Neural cell (in vitro differentiated cells): Measurements from ENCODE around the gene HELZ. TPM values are rescaled to one million over a fixed set of nuclear protein-coding genes. Genes with fewer than 3 reads are reported as not detected.

Experiments
- H2AFZ ChIP-seq: fragments of 200-600, 300-800 bp; sonication (generic), shearing (Covaris generic); 2 replicates; pipeline ENCODE4 v1.6.0; 2014; ENCODE audit warnings: low read depth, mild to moderate bottlenecking, antibody characterized with exemption, low read length, moderate library complexity
- H3F3A ChIP-seq: fragments of 200-600 bp; shearing (Covaris generic); 2 replicates; pipeline ENCODE4 v1.6.1; 2016; ENCODE audit warnings: mild to moderate bottlenecking, moderate library complexity, mixed read lengths, antibody characterized with exemption, low read length; ENCODE audit not compliant: insufficient read depth, poor library complexity, severe bottlenecking
- H3K27ac ChIP-seq: fragments of 200-600, 300-800 bp; sonication (generic), shearing (Covaris generic); 2 replicates; pipeline ENCODE4 v1.5.1; 2014; ENCODE audit warnings: mild to moderate bottlenecking, low read length, moderate library complexity
- H3K27me3 ChIP-seq: fragments of 300-800, 200-600 bp; sonication (generic), shearing (Covaris generic); 2 replicates; pipeline ENCODE4 v1.6.0; 2014; ENCODE audit warnings: mild to moderate bottlenecking, low read depth, low read length, moderate library complexity; ENCODE audit not compliant: insufficient read depth
- H3K36me3 ChIP-seq: fragments of 300-800, 200-600 bp; sonication (generic), shearing (Covaris generic); 2 replicates; pipeline ENCODE4 v1.5.1; 2014; ENCODE audit warnings: mild to moderate bottlenecking, antibody characterized with exemption, low read length, moderate library complexity; ENCODE audit not compliant: insufficient read depth
- H3K4me2 ChIP-seq: fragments of 300-800, 200-600 bp; sonication (generic), shearing (Covaris generic); 2 replicates; pipeline ENCODE4 v1.6.0; 2014; ENCODE audit warnings: mild to moderate bottlenecking, low read length
- H3K4me3 ChIP-seq: fragments of 300-800, 200-600 bp; sonication (generic), shearing (Covaris generic); 2 replicates; pipeline ENCODE4 v1.5.1; 2014; ENCODE audit warnings: mild to moderate bottlenecking, low read length, moderate library complexity
- H3K79me2 ChIP-seq: fragments of 200-600 bp; shearing (Covaris generic); replicated peaks from 2 replicates; pipeline ENCODE4 v1.6.0; 2014; ENCODE audit warnings: mild to moderate bottlenecking, low read length, moderate library complexity; ENCODE audit not compliant: insufficient read depth
- H3K9ac ChIP-seq: fragments of 300-800, 200-600 bp; sonication (generic), shearing (Covaris generic); 2 replicates; pipeline ENCODE4 v1.6.1; 2016; ENCODE audit warnings: mild to moderate bottlenecking, low read length, mixed read lengths
- H3K9me2 ChIP-seq: fragments of 200-600 bp; shearing (Covaris generic); 2 replicates; pipeline ENCODE4 v1.6.1; 2016; ENCODE audit warnings: mild to moderate bottlenecking, low read length, mixed read lengths; ENCODE audit not compliant: insufficient read depth
- H3K9me3 ChIP-seq: fragments of 200-600, 300-800 bp; sonication (generic), shearing (Covaris generic); 2 replicates; pipeline ENCODE4 v1.6.1; 2016; ENCODE audit warnings: mild to moderate bottlenecking, mixed run types, low read length, moderate library complexity, mixed read lengths
- H4K20me1 ChIP-seq: fragments of 200-600 bp; shearing (Covaris generic); 2 replicates; pipeline ENCODE4 v1.6.1; 2016; ENCODE audit warnings: mild to moderate bottlenecking, mixed run types; ENCODE audit not compliant: insufficient read depth
- CTCF ChIP-seq: fragments of 450-650 bp; IDR thresholded peaks from 2 replicates; pipeline ENCODE4 v1.5.1; 2014; ENCODE audit warnings: antibody characterized with exemption, mild to moderate bottlenecking, moderate library complexity; ENCODE audit not compliant: poor library complexity, severe bottlenecking
- EP300 ChIP-seq: fragments of 450-650 bp; conservative IDR thresholded peaks from 2 replicates; pipeline ENCODE4 v1.6.1; 2014; ENCODE audit warnings: antibody characterized with exemption, mild to moderate bottlenecking, moderate library complexity; ENCODE audit not compliant: poor library complexity, severe bottlenecking
- EZH2 ChIP-seq: fragments of 200-600, 300-800 bp; shearing (Covaris generic), sonication (generic); IDR thresholded peaks from 2 replicates; pipeline ENCODE4 v1.6.1; 2014; ENCODE audit warnings: antibody characterized with exemption, low read length, borderline replicate concordance, mild to moderate bottlenecking; ENCODE audit not compliant: insufficient read depth, poor library complexity, severe bottlenecking
- MXI1 ChIP-seq: fragments of 450-650 bp; conservative IDR thresholded peaks from 2 replicates; pipeline ENCODE4 v1.6.1; 2014; ENCODE audit warnings: antibody characterized with exemption, mild to moderate bottlenecking; ENCODE audit not compliant: poor library complexity, severe bottlenecking
- POLR2AphosphoS5 ChIP-seq: IDR thresholded peaks from 2 replicates; pipeline ENCODE4 v1.6.1; 2012
- RAD21 ChIP-seq: fragments of 450-650 bp; conservative IDR thresholded peaks from 2 replicates; pipeline ENCODE4 v1.6.1; 2014; ENCODE audit warnings: antibody characterized with exemption, mild to moderate bottlenecking, moderate library complexity
- SMC3 ChIP-seq: fragments of 450-650 bp; conservative IDR thresholded peaks from 2 replicates; pipeline ENCODE4 v1.6.1; 2014; ENCODE audit warnings: antibody characterized with exemption, mild to moderate bottlenecking, moderate library complexity; ENCODE audit not compliant: poor library complexity
- TAF1 ChIP-seq: IDR thresholded peaks from 2 replicates; pipeline ENCODE4 v1.6.1; 2012; ENCODE audit warnings: low read depth
- polyA plus RNA-seq: library from polyadenylated mRNA; depleted of rRNA; stranded (reverse); fragments of >200 nt; gene quantifications from 2 replicates; pipeline ENCODE4 v1.2.3, GENCODE V29; 2014
- TF ChIP-seq, protein P1 (sequence below): IDR thresholded peaks from 2 replicates; pipeline ENCODE4 v1.6.1; 2012; ENCODE audit warnings: borderline replicate concordance

HELZ gene
- polyA plus RNA-seq, 1 donor from 2014 or later = 11.7 TPM

DNA sequence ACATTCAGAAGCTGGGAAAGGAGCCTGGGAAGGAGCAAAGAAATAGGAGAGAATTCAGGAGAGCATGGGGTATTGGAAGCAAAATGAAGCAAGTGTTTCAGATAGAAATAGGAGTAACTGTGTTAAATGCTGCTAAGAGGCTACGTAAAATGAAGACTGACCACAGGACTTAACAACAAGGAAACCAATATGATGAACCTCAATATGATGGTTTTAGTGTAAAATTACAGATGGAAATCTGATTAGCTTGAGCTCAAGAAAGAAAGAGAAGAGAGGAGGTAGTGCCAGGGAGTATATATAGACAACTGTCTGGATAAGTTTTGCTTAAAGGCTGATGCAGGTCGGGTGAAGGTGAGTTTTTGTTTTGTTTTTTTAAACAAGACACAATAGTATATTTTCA is 92.2 kb downstream of the HELZ start:
- Histone ChIP-seq H3K79me2 (no peaks in the 10 kb centered on the region), H3K9me3 (no peaks in the 10 kb centered on the region), H2AFZ (no peak overlapping the region), H3K36me3 (no peaks in the 10 kb centered on the region), H3K9ac (no peak overlapping the region), H3K4me2 (no peak overlapping the region), H3K9me2 (no peaks in the 10 kb centered on the region), H4K20me1 (no peaks in the 10 kb centered on the region), H3K4me3 (no peak overlapping the region), H3K27ac (no peak overlapping the region), H3F3A (no peaks in the 10 kb centered on the region), H3K27me3 (no peaks in the 10 kb centered on the region)
- no peak for TF ChIP-seq SMC3
- TF ChIP-seq TAF1 = no peak
- TF ChIP-seq, protein P1, sequence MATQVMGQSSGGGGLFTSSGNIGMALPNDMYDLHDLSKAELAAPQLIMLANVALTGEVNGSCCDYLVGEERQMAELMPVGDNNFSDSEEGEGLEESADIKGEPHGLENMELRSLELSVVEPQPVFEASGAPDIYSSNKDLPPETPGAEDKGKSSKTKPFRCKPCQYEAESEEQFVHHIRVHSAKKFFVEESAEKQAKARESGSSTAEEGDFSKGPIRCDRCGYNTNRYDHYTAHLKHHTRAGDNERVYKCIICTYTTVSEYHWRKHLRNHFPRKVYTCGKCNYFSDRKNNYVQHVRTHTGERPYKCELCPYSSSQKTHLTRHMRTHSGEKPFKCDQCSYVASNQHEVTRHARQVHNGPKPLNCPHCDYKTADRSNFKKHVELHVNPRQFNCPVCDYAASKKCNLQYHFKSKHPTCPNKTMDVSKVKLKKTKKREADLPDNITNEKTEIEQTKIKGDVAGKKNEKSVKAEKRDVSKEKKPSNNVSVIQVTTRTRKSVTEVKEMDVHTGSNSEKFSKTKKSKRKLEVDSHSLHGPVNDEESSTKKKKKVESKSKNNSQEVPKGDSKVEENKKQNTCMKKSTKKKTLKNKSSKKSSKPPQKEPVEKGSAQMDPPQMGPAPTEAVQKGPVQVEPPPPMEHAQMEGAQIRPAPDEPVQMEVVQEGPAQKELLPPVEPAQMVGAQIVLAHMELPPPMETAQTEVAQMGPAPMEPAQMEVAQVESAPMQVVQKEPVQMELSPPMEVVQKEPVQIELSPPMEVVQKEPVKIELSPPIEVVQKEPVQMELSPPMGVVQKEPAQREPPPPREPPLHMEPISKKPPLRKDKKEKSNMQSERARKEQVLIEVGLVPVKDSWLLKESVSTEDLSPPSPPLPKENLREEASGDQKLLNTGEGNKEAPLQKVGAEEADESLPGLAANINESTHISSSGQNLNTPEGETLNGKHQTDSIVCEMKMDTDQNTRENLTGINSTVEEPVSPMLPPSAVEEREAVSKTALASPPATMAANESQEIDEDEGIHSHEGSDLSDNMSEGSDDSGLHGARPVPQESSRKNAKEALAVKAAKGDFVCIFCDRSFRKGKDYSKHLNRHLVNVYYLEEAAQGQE = no peak
- no peak for TF ChIP-seq MXI1
- TF ChIP-seq EZH2 = no peak
- TF ChIP-seq EP300 = no peak
- TF ChIP-seq RAD21 = no peak
- TF ChIP-seq CTCF = no peak
- no peak for TF ChIP-seq POLR2AphosphoS5

DNA sequence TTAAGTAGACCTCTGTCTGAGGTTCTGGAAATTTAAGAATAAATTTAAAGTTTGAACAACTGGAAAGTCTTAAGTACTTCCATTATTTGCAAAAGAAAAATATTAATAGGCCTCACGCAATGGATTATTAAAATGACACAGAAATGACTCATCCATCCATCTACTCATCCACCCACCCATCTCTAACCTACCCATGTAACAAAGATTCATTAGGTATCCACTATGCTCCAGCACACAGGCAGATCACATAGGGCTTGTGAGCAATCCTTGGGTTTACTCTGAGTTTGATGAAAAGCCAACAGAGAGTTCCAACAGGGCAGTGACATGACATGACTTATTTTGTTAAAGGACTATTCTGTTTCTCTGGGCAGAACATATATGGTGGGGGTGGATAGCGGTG is 93.3 kb downstream of the HELZ start:
- Histone ChIP-seq H3K27me3 (no peaks in the 10 kb centered on the region), H3K4me3 (no peak overlapping the region), H3K27ac (no peak overlapping the region), H2AFZ (no peak overlapping the region), H3K79me2 (no peaks in the 10 kb centered on the region), H3K9me3 (no peaks in the 10 kb centered on the region), H3F3A (no peaks in the 10 kb centered on the region), H3K4me2 (no peak overlapping the region), H3K9me2 (no peaks in the 10 kb centered on the region), H3K36me3 (no peaks in the 10 kb centered on the region), H3K9ac (no peak overlapping the region), H4K20me1 (no peaks in the 10 kb centered on the region)
- TF ChIP-seq CTCF = no peak
- no peak for TF ChIP-seq TAF1
- no peak for TF ChIP-seq SMC3
- TF ChIP-seq EZH2 = no peak
- no peak for TF ChIP-seq MXI1
- no peak for TF ChIP-seq EP300
- TF ChIP-seq, protein P1 = no peak
- no peak for TF ChIP-seq POLR2AphosphoS5
- no peak for TF ChIP-seq RAD21
